IMR-90 (cell line): Measurements from ENCODE around the gene MADD.

ENCODE experiments used
- CHD1 ChIP-seq: IDR thresholded peaks from 2 replicates; pipeline ENCODE4 v1.6.1; 2012; ENCODE audit warnings: low read depth, low read length, improper control_type of control experiment
- CTCF ChIP-seq: conservative IDR thresholded peaks from 2 replicates; pipeline ENCODE4 v1.5.1; 2012; ENCODE audit warnings: mild to moderate bottlenecking, low read depth, low read length, improper control_type of control experiment
- MAZ ChIP-seq: IDR thresholded peaks from 2 replicates; pipeline ENCODE4 v1.6.1; 2012; ENCODE audit warnings: low read depth, mild to moderate bottlenecking, low read length, improper control_type of control experiment, moderate library complexity, borderline replicate concordance
- NFE2L2 ChIP-seq: fragments of 150-350 bp; IDR thresholded peaks from 2 replicates; pipeline ENCODE4 v1.6.1; 2016; ENCODE audit warnings: low read depth, mild to moderate bottlenecking, low read length
- POLR2A ChIP-seq: IDR thresholded peaks from 2 replicates; pipeline ENCODE4 v1.6.1; 2012; ENCODE audit warnings: mild to moderate bottlenecking, low read depth, low read length
- RAD21 ChIP-seq: IDR thresholded peaks from 2 replicates; pipeline ENCODE4 v1.6.1; 2012; ENCODE audit warnings: low read length, improper control_type of control experiment
- RCOR1 ChIP-seq: IDR thresholded peaks from 2 replicates; pipeline ENCODE4 v1.6.1; 2012; ENCODE audit warnings: mild to moderate bottlenecking, low read length, improper control_type of control experiment; ENCODE audit not compliant: insufficient replicate concordance

GRCh38 chr11:47248664-47249377 lies 21.1 kb upstream of the MADD start, which contains the start of gene ACP2:
- TF ChIP-seq CTCF, result peak; percentile 27; the same call in 1 of the 2 replicates
- TF ChIP-seq MAZ, result peak; percentile 62; the same call in 1 of the 2 replicates
- TF ChIP-seq POLR2A, result peak; percentile 70; the same call in 1 of the 2 replicates
- TF ChIP-seq RCOR1, result no peak
- no peak for TF ChIP-seq CHD1
- 0 out of 2 replicates have a peak, but pooled peaks have one; percentile 7 for TF ChIP-seq RAD21
- TF ChIP-seq NFE2L2, result no peak
